GM06990 (cell line): ENCODE data around the gene PRR23E.

Experiments
- DNase-seq: peaks from one replicate; pipeline ENCODE4 v3.0.0-alpha.2; 2011; ENCODE audit not compliant: insufficient read length; ENCODE audit errors: extremely low read depth
- H3K27me3 ChIP-seq: replicated peaks from 2 replicates; pipeline ENCODE4 v1.6.0; 2011; ENCODE audit warnings: low read length; ENCODE audit not compliant: control insufficient read depth, insufficient read depth
- H3K36me3 ChIP-seq: 2 replicates; pipeline ENCODE4 v1.5.1; 2011; ENCODE audit warnings: low read length; ENCODE audit not compliant: control insufficient read depth, insufficient read depth
- H3K4me3 ChIP-seq: replicated peaks from 2 replicates; pipeline ENCODE4 v1.5.1; 2011; ENCODE audit warnings: low read depth, mild to moderate bottlenecking, control low read depth, low read length
- CTCF ChIP-seq: IDR thresholded peaks from 2 replicates; pipeline ENCODE4 v1.5.1; 2011; ENCODE audit warnings: low read length, control low read depth, mild to moderate bottlenecking, inconsistent platforms; ENCODE audit not compliant: insufficient read depth, poor library complexity, severe bottlenecking

The PRR23E gene

DNA sequence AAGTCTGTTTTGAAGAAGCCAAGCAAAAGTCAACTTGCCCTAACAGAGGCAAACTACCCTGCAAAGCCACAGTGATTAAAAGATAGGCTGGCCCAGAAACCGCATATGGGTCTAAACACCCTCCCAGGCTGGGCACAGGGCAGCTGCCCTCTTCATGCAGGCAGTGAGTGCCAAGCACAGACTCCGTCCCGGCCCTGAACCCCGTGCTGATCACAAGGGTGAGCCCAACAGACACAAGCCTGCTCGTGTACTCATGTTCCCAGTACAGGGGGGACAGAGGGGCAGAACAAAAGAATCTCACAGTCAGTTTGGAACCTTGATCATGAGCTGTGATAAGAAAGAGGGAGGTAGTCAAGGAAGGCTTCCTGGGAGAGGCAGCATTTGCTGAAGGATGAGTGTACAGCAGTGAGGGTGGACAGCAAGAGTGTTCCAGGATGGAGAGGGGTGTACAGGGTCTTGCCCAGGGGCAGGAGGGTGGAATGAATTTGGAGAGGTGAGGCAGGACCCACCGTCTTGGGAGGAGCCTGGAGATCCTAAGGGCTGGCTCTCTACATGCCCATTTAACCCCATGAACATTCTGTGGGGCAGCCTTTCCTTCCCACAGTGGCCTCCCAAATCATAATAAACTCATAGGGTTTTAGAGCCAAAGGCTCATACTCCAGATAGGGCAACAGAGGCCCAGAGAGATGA, 43.2 kb upstream of the PRR23E start:
- H3K27me3 ChIP-seq = no peaks in the 10 kb centered on the region; the same call in 1 of the 2 replicates
- no peak for TF ChIP-seq CTCF
- H3K36me3 ChIP-seq = no peaks in the 10 kb centered on the region
- no peak for DNase-seq
- no peak overlapping the region for H3K4me3 ChIP-seq

DNA sequence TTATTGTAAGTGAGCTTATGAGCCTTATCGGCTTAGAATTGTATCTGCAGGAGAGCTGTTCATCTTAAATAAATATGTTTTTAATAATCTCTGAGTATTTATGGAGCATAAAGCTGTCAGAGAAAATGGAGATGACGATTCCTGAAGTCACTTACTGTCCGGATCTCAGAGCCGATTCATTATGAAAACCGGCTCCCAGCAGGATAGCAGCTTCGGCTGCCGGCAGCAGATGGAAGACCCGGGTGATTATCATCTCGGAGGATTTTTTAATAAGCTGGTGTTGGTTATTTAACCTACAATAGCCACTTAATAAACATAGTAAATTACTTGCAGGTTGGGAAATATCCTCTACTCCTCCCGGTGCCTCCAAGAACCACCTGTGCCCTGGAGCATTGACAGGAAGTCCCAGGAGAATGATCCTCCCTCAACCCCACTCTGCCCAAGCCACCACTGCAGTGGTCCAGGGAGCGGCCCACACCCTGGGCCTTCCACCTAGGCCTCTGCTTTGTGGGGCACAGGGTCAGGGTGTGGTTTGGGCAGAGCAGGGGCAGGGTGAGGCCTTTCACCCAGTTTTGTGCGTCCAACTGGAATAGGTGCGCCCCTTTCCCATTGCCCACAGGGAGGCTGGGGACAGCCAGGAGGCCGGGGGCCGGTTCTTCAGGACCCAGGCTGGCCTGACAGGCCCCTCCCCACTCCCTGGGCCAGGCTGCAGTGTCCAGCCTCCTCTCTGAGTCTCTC, 42.2 kb upstream of the PRR23E start:
- H3K36me3 ChIP-seq = no peaks in the 10 kb centered on the region
- H3K4me3 ChIP-seq = no peak overlapping the region
- DNase-seq = no peak
- H3K27me3 ChIP-seq = no peaks in the 10 kb centered on the region; the same call in 1 of the 2 replicates
- no peak for TF ChIP-seq CTCF

DNA sequence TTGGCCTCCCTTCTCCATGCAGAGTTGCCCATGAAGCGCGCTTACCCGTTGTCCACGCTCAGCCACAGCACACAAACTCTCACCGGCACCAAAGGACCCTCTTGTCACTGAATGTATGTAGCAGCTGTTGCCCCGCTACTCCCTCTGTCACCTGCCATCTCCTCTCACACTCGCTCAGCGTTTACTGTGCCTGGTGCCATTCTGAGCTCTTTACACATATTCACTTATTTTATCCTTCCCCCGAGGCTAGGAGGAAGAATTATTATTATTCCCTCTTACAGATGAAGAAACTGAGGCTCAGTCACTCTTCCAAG, 41.7 kb upstream of the PRR23E start:
- DNase-seq = no peak
- Histone ChIP-seq H3K4me3 (no peak overlapping the region), H3K27me3 (no peaks in the 10 kb centered on the region; the same call in 1 of the 2 replicates), H3K36me3 (no peaks in the 10 kb centered on the region)
- TF ChIP-seq CTCF = no peak

DNA sequence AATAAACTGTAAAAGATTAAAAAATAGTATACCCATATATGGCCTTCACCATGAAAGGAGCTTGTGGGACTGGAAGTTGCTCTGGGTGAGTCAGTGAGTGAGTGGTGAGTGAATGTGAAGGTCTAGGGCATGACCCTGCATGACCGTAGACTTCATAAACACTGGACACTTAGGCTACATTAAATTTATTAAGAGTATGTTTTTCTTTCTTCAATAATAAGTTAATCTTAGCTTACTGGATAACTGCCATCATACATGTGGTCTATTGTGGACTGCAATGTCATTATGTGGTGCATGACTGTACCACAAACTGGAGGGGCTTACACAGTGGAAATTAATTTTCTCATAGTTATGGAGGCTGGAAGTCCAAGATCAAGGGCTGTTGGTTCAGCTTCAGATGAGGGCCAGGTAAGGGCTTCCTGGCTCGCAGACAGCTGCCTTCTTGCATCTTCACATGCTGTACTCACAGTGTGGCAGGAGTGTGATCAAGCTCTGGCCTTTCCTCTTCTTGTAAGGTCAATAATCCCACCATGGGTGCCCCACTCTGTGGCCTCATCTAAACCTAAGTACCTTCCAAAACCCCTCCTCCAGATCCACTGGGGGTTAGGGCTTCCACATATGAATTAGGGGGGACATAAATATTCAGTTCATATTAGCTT, 40.8 kb upstream of the PRR23E start:
- no peak for DNase-seq
- H3K4me3 ChIP-seq = no peak overlapping the region
- no peak for TF ChIP-seq CTCF
- no peaks in the 10 kb centered on the region; the same call in 1 of the 2 replicates for H3K27me3 ChIP-seq
- H3K36me3 ChIP-seq = no peaks in the 10 kb centered on the region

DNA sequence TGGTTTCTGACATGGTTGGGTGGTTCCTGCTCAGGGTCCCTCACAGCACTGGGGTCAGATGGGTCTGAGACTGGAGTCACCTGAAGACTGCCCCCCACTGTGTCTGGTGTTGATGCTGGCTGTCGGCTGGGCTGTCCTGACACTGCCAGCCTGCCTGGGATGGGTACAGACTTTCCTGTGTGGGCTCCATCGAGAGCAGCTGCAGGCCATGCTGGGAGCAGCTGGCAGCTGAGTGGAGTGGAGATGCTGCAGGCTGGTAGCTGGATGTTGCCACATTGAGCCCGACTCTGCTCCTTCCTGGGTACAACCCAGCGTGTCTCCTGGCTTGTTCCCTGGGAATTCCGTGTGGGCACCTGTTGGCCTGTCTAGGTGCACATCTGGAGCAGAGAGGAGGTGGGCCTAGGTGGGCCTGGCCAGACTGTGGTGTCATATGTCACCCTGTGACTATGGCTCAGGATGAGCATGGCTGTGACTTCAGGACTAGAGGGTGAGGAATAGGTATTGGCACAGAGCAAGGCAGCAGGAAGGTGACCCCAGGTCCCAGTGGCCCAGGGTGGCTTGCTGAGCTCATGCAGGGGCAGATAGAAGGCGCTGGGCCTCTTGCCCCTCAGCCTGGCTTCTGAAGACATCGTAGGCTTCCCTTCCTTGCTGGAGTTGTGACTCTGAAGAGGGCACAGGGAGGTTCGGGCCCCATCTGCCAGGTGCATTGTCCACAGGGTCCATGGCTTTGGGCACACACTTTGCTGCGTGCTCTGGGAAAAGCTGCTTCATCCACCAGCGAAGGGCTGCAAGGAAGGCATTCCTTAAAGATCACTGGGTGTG, 40.0 kb upstream of the PRR23E start:
- no peak for DNase-seq
- no peak for TF ChIP-seq CTCF
- Histone ChIP-seq H3K36me3 (no peaks in the 10 kb centered on the region), H3K27me3 (peaks cover 1% of the 10 kb centered on the region; the same call in 1 of the 2 replicates), H3K4me3 (no peak overlapping the region)
